Activated CD4-positive, alpha-beta T cell treated with anti-CD3 and anti-CD28 coated beads for 1 hour (primary cell): ENCODE results near the gene FUT1.
"Not testable (repeated sequence)": the region's sequence is repeated elsewhere in the genome, so short reads cannot be mapped to it uniquely, and the experiment has no call there.

Source experiments
- DNase-seq: peaks from one replicate; pipeline ENCODE4 v3.0.0-alpha.2; 2020

FUT1 gene

GRCh38 chr19:48739404-48740163, 12.9 kb downstream of the FUT1 start:
- DNase-seq: no peak

- peak; percentile 86 for DNase-seq
Measured at GRCh38 chr19:48738557-48739403, 13.7 kb downstream of the FUT1 start.

GRCh38 chr19:48737360-48737998, 15.0 kb downstream of the FUT1 start:
- no peak for DNase-seq

GRCh38 chr19:48735031-48735615, 17.3 kb downstream of the FUT1 start:
- no peak for DNase-seq

GRCh38 chr19:48734625-48735024, 17.8 kb downstream of the FUT1 start:
- DNase-seq: no peak

- DNase-seq: no peak
Measured at GRCh38 chr19:48731452-48731851, 21.0 kb downstream of the FUT1 start.

GRCh38 chr19:48728911-48729664, 23.4 kb downstream of the FUT1 start:
- DNase-seq: no peak

GRCh38 chr19:48726556-48726955, 25.9 kb downstream of the FUT1 start:
- DNase-seq: no peak

GRCh38 chr19:48724796-48725753, 27.4 kb downstream of the FUT1 start:
- DNase-seq: no peak

GRCh38 chr19:48722196-48722708, 30.2 kb downstream of the FUT1 start:
- DNase-seq: no peak

- peak; percentile 82 for DNase-seq
Measured at GRCh38 chr19:48720613-48721296, 31.7 kb downstream of the FUT1 start.

GRCh38 chr19:48720251-48720612, 32.2 kb downstream of the FUT1 start:
- DNase-seq: no peak

- no peak for DNase-seq
Measured at GRCh38 chr19:48719263-48720171, 32.9 kb downstream of the FUT1 start, which contains the start of gene MAMSTR. MAMSTR (minus strand) TSS chr19:48719725; CDS start chr19:48719031, 694 bp downstream.

GRCh38 chr19:48718711-48719231, 33.7 kb downstream of the FUT1 start:
- no peak for DNase-seq

- not testable (repeated sequence) for DNase-seq
Measured at GRCh38 chr19:48718106-48718505, 34.3 kb downstream of the FUT1 start.

- DNase-seq: no peak
Measured at GRCh38 chr19:48716562-48717291, 35.7 kb downstream of the FUT1 start.

- DNase-seq: no peak
Measured at GRCh38 chr19:48715681-48716171, 36.7 kb downstream of the FUT1 start.
